H9 (cell line): ENCODE results near the gene MPPE1. TPM values are rescaled to one million over a fixed set of nuclear protein-coding genes. Genes with fewer than 3 reads are reported as not detected.

Source experiments
- DNase-seq: peaks from one replicate; pipeline ENCODE4 v3.0.0-alpha.2; 2017
- H2AFZ ChIP-seq: one replicate; pipeline ENCODE4 v1.6.1; 2013; ENCODE audit warnings: mild to moderate bottlenecking, low read length, control low read depth, moderate library complexity
- H2AK5ac ChIP-seq: 2 replicates; pipeline ENCODE4 v1.6.1; 2013; ENCODE audit warnings: low read length, control low read depth, mixed read lengths; ENCODE audit not compliant: insufficient read length
- H2BK120ac ChIP-seq: one replicate; pipeline ENCODE4 v1.6.1; 2013; ENCODE audit warnings: low read depth, mild to moderate bottlenecking, low read length, control low read depth, inconsistent platforms; ENCODE audit not compliant: poor library complexity, severe bottlenecking
- H2BK12ac ChIP-seq: 2 replicates; pipeline ENCODE4 v1.6.1; 2013; ENCODE audit warnings: low read length, control low read depth, mixed read lengths, low read depth; ENCODE audit not compliant: insufficient read length
- H2BK15ac ChIP-seq: 2 replicates; pipeline ENCODE4 v1.6.1; 2013; ENCODE audit warnings: low read depth, low read length, control low read depth
- H2BK20ac ChIP-seq: one replicate; pipeline ENCODE4 v1.6.1; 2013; ENCODE audit warnings: low read depth, mild to moderate bottlenecking, low read length, control low read depth, inconsistent platforms; ENCODE audit not compliant: poor library complexity, severe bottlenecking
- H2BK5ac ChIP-seq: 2 replicates; pipeline ENCODE4 v1.6.1; 2013; ENCODE audit warnings: low read length, control low read depth, mixed read lengths; ENCODE audit not compliant: insufficient read length
- H3K14ac ChIP-seq: 2 replicates; pipeline ENCODE4 v1.6.1; 2013; ENCODE audit warnings: low read length, control low read depth; ENCODE audit not compliant: insufficient read depth
- H3K18ac ChIP-seq: 2 replicates; pipeline ENCODE4 v1.6.1; 2013; ENCODE audit warnings: low read depth, mild to moderate bottlenecking, mixed read lengths, low read length, control low read depth; ENCODE audit not compliant: insufficient read length
- H3K23ac ChIP-seq: 2 replicates; pipeline ENCODE4 v1.6.1; 2013; ENCODE audit warnings: low read length, control low read depth, mixed read lengths, low read depth; ENCODE audit not compliant: insufficient read length
- H3K23me2 ChIP-seq: 2 replicates; pipeline ENCODE4 v1.6.1; 2013; ENCODE audit warnings: low read depth, mild to moderate bottlenecking, mixed read lengths, low read length, control low read depth; ENCODE audit not compliant: insufficient read length, poor library complexity, severe bottlenecking
- H3K27ac ChIP-seq: 2 replicates; pipeline ENCODE4 v1.5.1; 2013; ENCODE audit warnings: low read length, control low read depth, mixed read lengths, low read depth; ENCODE audit not compliant: insufficient read length
- H3K27me3 ChIP-seq: 2 replicates; pipeline ENCODE4 v1.6.1; 2013; ENCODE audit warnings: low read length, control low read depth, inconsistent platforms; ENCODE audit not compliant: insufficient read depth
- H3K4ac ChIP-seq: 2 replicates; pipeline ENCODE4 v1.6.1; 2013; ENCODE audit warnings: low read depth, mild to moderate bottlenecking, control low read depth, inconsistent platforms, low read length, moderate library complexity
- H3K4me1 ChIP-seq: 2 replicates; pipeline ENCODE4 v1.6.1; 2013; ENCODE audit warnings: low read length, control low read depth, inconsistent platforms; ENCODE audit not compliant: insufficient read depth
- H3K4me2 ChIP-seq: 2 replicates; pipeline ENCODE4 v1.6.1; 2013; ENCODE audit warnings: low read length, control low read depth, mixed read lengths; ENCODE audit not compliant: insufficient read length, insufficient read depth
- H3K56ac ChIP-seq: 2 replicates; pipeline ENCODE4 v1.6.1; 2013; ENCODE audit warnings: low read depth, mild to moderate bottlenecking, mixed read lengths, low read length, control low read depth; ENCODE audit not compliant: insufficient read length
- H3K79me1 ChIP-seq: 2 replicates; pipeline ENCODE4 v1.6.1; 2013; ENCODE audit warnings: low read depth, mild to moderate bottlenecking, moderate library complexity, low read length, control low read depth, inconsistent platforms; ENCODE audit not compliant: insufficient read depth, poor library complexity, severe bottlenecking
- H3K79me2 ChIP-seq: 2 replicates; pipeline ENCODE4 v1.6.1; 2013; ENCODE audit warnings: low read length, control low read depth, inconsistent platforms; ENCODE audit not compliant: insufficient read depth
- H3K9ac ChIP-seq: 2 replicates; pipeline ENCODE4 v1.6.1; 2013; ENCODE audit warnings: low read length, control low read depth, mixed read lengths; ENCODE audit not compliant: insufficient read length; ENCODE audit errors: extremely low read depth
- H3K9me3 ChIP-seq: one replicate; pipeline ENCODE4 v1.6.1; 2013; ENCODE audit warnings: low read depth, low read length, inconsistent platforms; ENCODE audit not compliant: control insufficient read depth
- H3T11ph ChIP-seq: one replicate; pipeline ENCODE4 v1.6.1; 2013; ENCODE audit warnings: mild to moderate bottlenecking, low read length, control low read depth, inconsistent platforms
- H4K20me1 ChIP-seq: one replicate; pipeline ENCODE4 v1.6.1; 2013; ENCODE audit not compliant: control insufficient read depth, insufficient read length, insufficient read depth
- H4K5ac ChIP-seq: 2 replicates; pipeline ENCODE4 v1.6.1; 2013; ENCODE audit warnings: low read depth, mild to moderate bottlenecking, mixed read lengths, low read length, control low read depth; ENCODE audit not compliant: insufficient read length
- H4K8ac ChIP-seq: replicated peaks from 2 replicates; pipeline ENCODE4 v1.6.1; 2013; ENCODE audit warnings: low read length, control low read depth, mixed read lengths, low read depth; ENCODE audit not compliant: insufficient read length
- H4K91ac ChIP-seq: 2 replicates; pipeline ENCODE4 v1.6.1; 2013; ENCODE audit warnings: low read depth, mild to moderate bottlenecking, moderate library complexity, mixed read lengths, low read length, control low read depth; ENCODE audit not compliant: insufficient read length
- H3K27ac Mint-ChIP-seq, 3 experiments: 2 replicates in 2 of 3; 3 replicates in 1 of 3; pipeline ENCODE4 v1.8.0; 2020 to 2021; ENCODE audit warnings: mixed read lengths in 3 of 3, mild to moderate bottlenecking in 1 of 3, moderate library complexity in 1 of 3
- H3K27me3 Mint-ChIP-seq: 2 replicates; pipeline ENCODE4 v1.8.0; 2021; ENCODE audit warnings: low read depth, mild to moderate bottlenecking, moderate library complexity, mixed read lengths
- H3K36me3 Mint-ChIP-seq, 3 experiments: 2 replicates in 2 of 3; 3 replicates in 1 of 3; pipeline ENCODE4 v1.8.0; 2020 to 2021; ENCODE audit warnings: low read depth in 3 of 3, mixed read lengths in 3 of 3; ENCODE audit not compliant: insufficient read depth in 1 of 3
- H3K4me1 Mint-ChIP-seq, 2 experiments: 2 replicates each; pipeline ENCODE4 v1.8.0; 2020; ENCODE audit warnings: mixed read lengths in 2 of 2
- H3K4me3 Mint-ChIP-seq, 2 experiments: 2 replicates in 1 of 2; 3 replicates in 1 of 2; pipeline ENCODE4 v1.8.0; 2020 to 2021; ENCODE audit warnings: mild to moderate bottlenecking in 2 of 2, mixed read lengths in 2 of 2, moderate library complexity in 1 of 2
- H3K9me3 Mint-ChIP-seq, 2 experiments: 2 replicates in 1 of 2; 3 replicates in 1 of 2; pipeline ENCODE4 v1.8.0; 2020; ENCODE audit warnings: mild to moderate bottlenecking in 2 of 2, mixed read lengths in 2 of 2, moderate library complexity in 1 of 2
- WGBS: extraction: QIAGEN DNeasy Blood & Tissue Kit; methylation state at CpG from one replicate; pipeline ENCODE4 v1.1.7; 2013; ENCODE audit warnings: missing lambda C conversion rate, low lambda C conversion rate, mixed read lengths; ENCODE audit not compliant: insufficient read length; ENCODE audit errors: extremely low coverage; 5-methylcytosine and 5-hydroxymethylcytosine counted together
- total RNA-seq: library from RNA; stranded (reverse); gene quantifications from 2 replicates; pipeline ENCODE4 v1.2.1, GENCODE V29; 2021
- TF ChIP-seq, protein P1 (sequence below): fragments of 200-600 bp; sonication (generic); conservative IDR thresholded peaks from 3 replicates; pipeline ENCODE4 v1.8.0; 2021; ENCODE audit warnings: antibody characterized with exemption, mild to moderate bottlenecking

The MPPE1 gene
- total RNA-seq, 1 experiment from 2014 or later, result 13.2 TPM

DNA sequence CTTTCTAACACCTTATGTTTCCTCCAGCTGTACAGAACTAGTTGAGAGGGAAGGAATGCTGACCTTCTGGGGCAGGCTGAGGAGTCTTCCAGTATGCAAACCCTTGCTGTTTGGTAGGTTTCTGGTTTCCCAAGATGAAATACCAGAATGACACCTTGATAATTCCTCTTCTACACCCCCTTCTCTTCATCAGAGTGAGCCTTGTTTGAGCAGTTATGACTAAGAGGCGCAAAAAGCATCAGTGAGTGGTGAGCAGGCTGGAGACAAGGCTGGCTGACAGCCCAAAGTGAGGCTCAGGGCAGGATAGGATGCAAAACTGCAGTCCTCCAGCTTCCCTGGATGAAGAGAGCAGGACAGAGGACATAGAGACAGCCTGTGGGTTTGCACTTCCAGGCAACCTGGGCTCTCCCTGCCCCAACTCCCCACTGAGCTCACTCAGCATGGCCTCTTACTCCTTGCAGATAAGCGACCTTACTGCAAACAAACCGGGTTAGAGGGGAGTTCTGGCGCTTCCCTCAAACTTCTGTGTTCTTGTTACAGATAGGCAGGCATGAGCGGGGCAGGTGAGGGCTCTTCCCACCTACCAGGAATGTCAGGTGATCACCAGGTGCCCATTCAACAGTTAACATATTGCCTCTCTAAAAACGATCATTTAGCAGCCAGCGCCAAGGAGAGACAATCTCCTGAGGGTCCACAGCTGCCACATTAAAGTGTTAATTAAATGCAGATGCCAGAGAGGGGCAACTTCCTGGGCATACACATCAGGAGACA, 5.4 kb downstream of the MPPE1 start:
- peak overlapping the region in 1 of 3 experiments; percentile 11; a peak in 1 of 7 replicates for H3K27ac Mint-ChIP-seq
- no CpG with 5 or more reads among the region's 7 CpGs for WGBS
- H3K4me2 ChIP-seq, result no peak overlapping the region

More for the DNA sequence above, 5.4 kb downstream of the MPPE1 start:
- Histone ChIP-seq H4K20me1 (no peaks in the 10 kb centered on the region), H3K9ac (no peak overlapping the region), H4K5ac (no peak overlapping the region), H2AK5ac (no peak overlapping the region), H3K79me1 (no peaks in the 10 kb centered on the region), H3K4me1 (peaks cover 7% of the 10 kb centered on the region), H2BK12ac (no peak overlapping the region), H3K4ac (no peak overlapping the region), H3T11ph (no peak overlapping the region), H3K23me2 (peaks cover 4% of the 10 kb centered on the region), H4K91ac (no peak overlapping the region), H2BK15ac (no peak overlapping the region), H2BK5ac (no peak overlapping the region), H2BK20ac (no peak overlapping the region), H3K56ac (no peak overlapping the region), H4K8ac (no peak overlapping the region), H3K9me3 (no peaks in the 10 kb centered on the region), H3K27ac (no peak overlapping the region), H2BK120ac (no peak overlapping the region), H2AFZ (no peak overlapping the region), H3K18ac (no peak overlapping the region), H3K14ac (peak overlapping the region; percentile 4; the same call in 1 of the 2 replicates), H3K23ac (no peak overlapping the region), H3K27me3 (no peaks in the 10 kb centered on the region), H3K79me2 (no peaks in the 10 kb centered on the region)
- no peak for DNase-seq
- TF ChIP-seq, protein P1, sequence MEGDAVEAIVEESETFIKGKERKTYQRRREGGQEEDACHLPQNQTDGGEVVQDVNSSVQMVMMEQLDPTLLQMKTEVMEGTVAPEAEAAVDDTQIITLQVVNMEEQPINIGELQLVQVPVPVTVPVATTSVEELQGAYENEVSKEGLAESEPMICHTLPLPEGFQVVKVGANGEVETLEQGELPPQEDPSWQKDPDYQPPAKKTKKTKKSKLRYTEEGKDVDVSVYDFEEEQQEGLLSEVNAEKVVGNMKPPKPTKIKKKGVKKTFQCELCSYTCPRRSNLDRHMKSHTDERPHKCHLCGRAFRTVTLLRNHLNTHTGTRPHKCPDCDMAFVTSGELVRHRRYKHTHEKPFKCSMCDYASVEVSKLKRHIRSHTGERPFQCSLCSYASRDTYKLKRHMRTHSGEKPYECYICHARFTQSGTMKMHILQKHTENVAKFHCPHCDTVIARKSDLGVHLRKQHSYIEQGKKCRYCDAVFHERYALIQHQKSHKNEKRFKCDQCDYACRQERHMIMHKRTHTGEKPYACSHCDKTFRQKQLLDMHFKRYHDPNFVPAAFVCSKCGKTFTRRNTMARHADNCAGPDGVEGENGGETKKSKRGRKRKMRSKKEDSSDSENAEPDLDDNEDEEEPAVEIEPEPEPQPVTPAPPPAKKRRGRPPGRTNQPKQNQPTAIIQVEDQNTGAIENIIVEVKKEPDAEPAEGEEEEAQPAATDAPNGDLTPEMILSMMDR, result no peak
- H3K4me1 Mint-ChIP-seq, result peaks cover 39 to 41% of the 10 kb centered on the region in 2 experiments
- no peak overlapping the region; a peak in 1 of 5 replicates for H3K4me3 Mint-ChIP-seq
- peaks cover 0 to 8% (median 4%) of the 10 kb centered on the region in 3 experiments; a peak in 3 of 7 replicates for H3K36me3 Mint-ChIP-seq
- H3K27me3 Mint-ChIP-seq, result no peaks in the 10 kb centered on the region
- H3K9me3 Mint-ChIP-seq, result no peaks in the 10 kb centered on the region
